Skin epidermis (tissue), 12 donors: ENCODE results near the gene DLEC1.
A peak's percentile ranks its signal among the peaks of the same experiment; 100 is the strongest.
"Not testable (repeated sequence)": the region's sequence is repeated elsewhere in the genome, so short reads cannot be mapped to it uniquely, and the experiment has no call there.

ENCODE experiments used
- H3K27ac ChIP-seq, 21 experiments: fragments of 200-600 bp; sonication (generic) in 11 of 21; one replicate each; pipeline ENCODE4 v1.5.0; 2020; ENCODE audit warnings: mild to moderate bottlenecking in 3 of 21, inconsistent platforms in 2 of 21, moderate library complexity in 2 of 21
- H3K4me3 ChIP-seq, 7 experiments: fragments of 200-600 bp; sonication (generic) in 2 of 7; one replicate each; pipeline ENCODE4 v1.5.0; 2020; ENCODE audit warnings: inconsistent platforms in 2 of 7, mild to moderate bottlenecking in 2 of 7, moderate library complexity in 1 of 7

DLEC1 gene

DNA sequence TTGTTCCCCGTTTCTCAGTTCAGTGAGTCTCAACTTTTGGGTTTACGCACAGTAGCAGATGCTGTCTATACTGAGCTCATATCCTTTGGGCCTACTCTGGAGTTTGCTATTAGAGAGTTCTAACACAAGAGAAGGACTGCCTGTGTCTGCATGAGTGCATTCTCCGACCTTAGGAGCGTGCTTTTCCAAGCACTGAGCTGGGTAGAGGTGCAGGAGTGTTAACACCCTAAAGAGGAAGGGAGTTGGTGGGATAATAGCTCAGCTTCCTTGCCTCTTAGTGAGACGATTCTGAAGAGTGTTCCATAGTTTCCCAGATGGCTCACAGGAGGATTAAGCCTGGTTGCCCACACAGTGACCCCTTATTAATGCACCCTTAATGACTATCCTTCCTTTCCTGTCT is 119.5 kb downstream of the DLEC1 start:
- Histone ChIP-seq H3K27ac (no peak overlapping the region), H3K4me3 (no peak overlapping the region)

DNA sequence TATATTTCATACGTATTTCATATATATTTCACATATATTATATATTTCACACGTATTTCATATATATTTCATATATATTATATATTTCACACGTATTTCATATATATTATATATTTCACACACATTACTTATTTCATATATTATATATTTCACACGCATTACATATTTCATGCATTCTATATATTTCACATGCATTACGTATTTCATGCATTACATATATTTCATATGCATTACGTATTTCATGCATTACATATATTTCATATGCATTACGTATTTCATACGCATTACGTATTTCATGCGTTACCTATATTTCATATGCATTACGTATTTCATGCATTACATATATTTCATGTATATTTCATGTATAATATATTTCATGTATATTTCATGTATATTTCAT is 121.7 kb downstream of the DLEC1 start:
- H3K27ac ChIP-seq: not testable (repeated sequence)

GRCh38 chr3:38163117-38163840 is 124.3 kb downstream of the DLEC1 start:
- Histone ChIP-seq H3K27ac (peak overlapping the region in 7 of 21 experiments; percentile 95 to 100 (median 97)), H3K4me3 (no peak overlapping the region)

More for the DNA sequence above, 121.7 kb downstream of the DLEC1 start:
- H3K4me3 ChIP-seq: not testable (repeated sequence)

DNA sequence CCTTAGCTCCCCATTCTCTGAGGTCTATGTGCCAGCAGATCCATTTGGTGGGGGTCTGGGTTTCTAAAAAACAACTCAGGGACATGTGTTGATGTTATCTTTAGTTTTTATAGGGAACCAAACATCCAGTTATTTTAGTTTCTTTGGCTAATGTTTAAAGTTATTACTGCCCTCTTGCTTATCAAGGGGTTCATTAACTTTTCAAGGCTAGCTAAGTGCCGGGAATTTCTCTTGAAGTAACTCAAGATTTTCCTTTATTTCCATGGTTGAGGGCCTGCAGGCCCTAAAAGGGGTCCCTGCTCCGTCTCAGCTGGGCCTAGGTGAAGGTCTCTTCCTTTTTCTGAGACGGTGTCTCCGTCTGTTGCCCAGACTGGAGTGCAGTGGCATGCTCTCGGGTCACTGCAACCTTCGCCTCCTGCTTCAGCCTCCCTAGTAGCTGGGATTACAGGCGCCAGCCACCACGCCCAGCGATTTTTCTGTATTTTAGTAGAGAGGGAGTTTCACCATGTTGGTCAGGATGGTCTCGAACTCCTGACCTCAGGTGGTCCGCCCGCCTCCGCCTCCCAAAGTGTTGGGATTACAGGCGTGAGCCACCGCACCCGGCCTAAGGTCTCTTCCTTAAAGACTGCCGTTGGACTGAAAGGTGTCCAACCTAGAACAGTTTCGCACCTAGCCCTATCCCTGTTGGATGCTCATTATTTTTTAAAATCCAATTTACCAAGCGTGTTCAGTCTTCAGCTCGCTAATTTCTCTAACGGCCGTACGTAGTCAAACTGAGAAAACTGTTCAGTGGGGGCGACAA is 125.0 kb downstream of the DLEC1 start:
- peak overlapping the region; percentile 35 to 100 (median 97) for H3K27ac ChIP-seq
- H3K4me3 ChIP-seq: peak overlapping the region; percentile 54 to 94 (median 81)

DNA sequence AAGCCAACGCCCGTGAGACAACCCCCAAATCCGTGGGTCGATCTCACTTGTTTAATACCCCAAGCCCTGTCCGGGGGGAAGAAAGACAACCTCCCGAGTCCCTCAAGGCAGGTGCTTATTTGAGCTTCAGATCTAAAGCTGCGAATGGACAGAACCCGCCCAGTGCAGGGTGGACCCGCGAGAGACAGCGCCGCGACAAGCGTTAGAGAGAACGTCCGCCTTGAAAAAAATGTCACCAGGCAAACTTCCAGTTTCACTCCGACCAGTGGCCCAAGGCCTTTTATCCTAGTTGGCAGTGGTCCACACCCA is 125.6 kb downstream of the DLEC1 start:
- H3K4me3 ChIP-seq: peak overlapping the region; percentile 54 to 94 (median 81)
- peak overlapping the region; percentile 35 to 100 (median 97) for H3K27ac ChIP-seq

DNA sequence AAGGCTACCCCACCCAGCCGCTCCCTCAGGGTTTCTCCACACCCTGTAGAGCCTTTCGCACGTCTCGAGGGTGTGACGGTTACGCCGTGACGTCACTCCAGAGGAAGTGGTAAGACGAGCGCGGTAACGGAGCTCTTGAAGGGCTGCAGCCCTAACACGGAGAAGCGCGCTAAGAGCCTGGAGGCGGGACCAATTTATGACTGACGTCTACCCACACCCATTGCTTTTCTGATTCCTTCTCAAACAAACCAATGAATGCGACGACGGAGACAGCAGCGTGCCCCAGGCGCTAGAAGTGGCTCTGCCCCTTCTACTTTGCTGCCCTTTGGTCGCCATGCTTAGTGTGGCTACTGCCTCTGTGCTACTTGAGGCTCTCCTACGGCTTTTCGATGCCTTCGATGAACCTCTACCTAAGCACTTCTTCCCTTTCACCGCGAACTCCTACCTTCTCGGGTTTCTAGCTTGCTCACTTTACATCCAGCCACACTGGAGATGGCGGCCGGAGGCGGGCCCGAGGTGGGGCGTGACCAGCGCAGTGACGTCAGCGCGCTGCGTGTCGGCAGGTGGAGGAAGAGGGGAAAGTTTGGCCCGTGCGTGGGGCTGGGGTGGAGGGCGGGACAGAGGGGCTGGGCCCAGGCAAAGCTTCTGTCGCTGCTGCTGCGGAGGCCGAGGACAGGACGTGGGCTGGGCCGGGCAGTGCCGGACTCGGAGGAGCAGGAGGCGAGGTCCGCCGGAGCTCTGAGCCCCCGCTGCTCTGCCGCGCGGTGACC is 126.1 kb downstream of the DLEC1 start, which contains the start of gene OXSR1:
Gene OXSR1 (plus strand): TSS at position 586 of the 770 bp plus-strand sequence. CDS start 340 bp downstream, outside the sequence.
- H3K4me3 ChIP-seq: peak within 1 kb of the TSS; percentile 54 to 94 (median 81)
- peak within 1 kb of the TSS; percentile 78 to 100 (median 97) for H3K27ac ChIP-seq

DNA sequence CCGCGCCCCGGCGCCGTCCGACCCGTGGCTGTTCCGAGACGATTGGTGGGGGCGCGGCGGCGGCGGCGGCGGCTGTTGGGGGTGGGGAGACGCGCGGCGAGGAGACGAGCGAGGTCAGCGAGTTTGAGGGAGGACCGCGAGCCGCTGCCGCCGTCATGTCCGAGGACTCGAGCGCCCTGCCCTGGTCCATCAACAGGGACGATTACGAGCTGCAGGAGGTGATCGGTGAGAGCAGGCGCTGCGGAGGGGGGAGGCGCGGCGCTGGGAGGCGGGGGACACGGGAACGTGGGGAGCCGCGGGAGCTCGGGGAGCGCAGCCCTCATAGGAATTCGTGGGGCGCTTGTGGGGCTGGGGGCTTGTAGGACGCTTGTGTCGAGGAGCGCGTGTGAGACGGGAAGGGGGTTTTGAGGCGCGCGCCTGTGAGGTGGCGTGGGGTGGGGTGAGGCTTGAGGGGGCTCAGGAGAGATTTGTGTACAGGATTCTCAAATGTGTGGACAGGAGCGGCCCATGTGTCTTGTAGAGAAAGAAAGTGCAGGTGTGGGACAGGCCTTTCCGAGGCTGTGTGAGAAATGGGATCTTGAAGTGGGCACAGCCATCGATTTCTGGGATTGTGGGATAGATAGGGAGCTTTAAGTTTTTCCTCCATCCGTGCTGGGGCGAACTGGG is 126.8 kb downstream of the DLEC1 start:
- H3K4me3 ChIP-seq: peak overlapping the region; percentile 54 to 94 (median 81)
- H3K27ac ChIP-seq: peak overlapping the region; percentile 78 to 100 (median 97)

DNA sequence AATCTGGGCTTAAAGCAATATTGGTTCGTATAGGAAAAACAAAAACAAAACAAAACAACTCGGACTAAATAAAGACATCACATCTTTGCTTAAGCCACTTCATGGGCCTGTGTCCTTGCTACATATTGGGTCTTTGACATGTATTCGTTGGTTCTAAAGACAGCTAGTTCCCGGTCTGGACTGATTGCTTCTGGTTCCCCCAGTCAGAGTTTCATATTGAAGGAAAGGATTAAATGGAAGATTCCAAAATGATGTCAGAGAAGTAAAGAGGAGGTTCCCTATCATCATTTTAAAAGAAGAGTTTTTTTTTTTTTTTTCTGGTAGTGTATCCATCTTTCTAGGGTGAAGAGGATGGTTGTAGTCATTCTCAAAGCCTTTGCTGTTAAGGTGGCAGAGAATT is 128.6 kb downstream of the DLEC1 start:
- H3K4me3 ChIP-seq: no peak overlapping the region
- H3K27ac ChIP-seq: peak overlapping the region in 4 of 21 experiments; percentile 23 to 60 (median 32)

- Histone ChIP-seq H3K27ac (peak overlapping the region in 4 of 21 experiments; percentile 6 to 60 (median 32)), H3K4me3 (no peak overlapping the region)
Measured at GRCh38 chr3:38168151-38169026, 129.4 kb downstream of the DLEC1 start.

DNA sequence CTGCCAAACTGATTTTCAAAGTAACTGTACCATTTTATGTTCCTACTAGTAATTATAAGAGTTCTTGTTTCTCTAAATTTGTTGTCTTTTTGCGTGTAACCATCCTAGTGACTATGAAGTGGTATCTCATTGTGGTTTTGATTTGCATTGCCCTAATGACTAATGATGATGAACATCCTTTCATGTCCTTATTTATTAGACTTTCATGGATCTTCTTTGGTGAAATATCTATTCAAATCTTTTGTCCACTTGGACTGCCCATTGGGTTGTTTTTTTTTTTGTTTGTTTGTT is 130.0 kb downstream of the DLEC1 start:
- peak overlapping the region in 3 of 21 experiments; percentile 6 to 60 (median 13) for H3K27ac ChIP-seq
- H3K4me3 ChIP-seq: no peak overlapping the region

- H3K4me3 ChIP-seq: no peak overlapping the region
- no peak overlapping the region for H3K27ac ChIP-seq
Measured at GRCh38 chr3:38170722-38171121, 131.7 kb downstream of the DLEC1 start.

DNA sequence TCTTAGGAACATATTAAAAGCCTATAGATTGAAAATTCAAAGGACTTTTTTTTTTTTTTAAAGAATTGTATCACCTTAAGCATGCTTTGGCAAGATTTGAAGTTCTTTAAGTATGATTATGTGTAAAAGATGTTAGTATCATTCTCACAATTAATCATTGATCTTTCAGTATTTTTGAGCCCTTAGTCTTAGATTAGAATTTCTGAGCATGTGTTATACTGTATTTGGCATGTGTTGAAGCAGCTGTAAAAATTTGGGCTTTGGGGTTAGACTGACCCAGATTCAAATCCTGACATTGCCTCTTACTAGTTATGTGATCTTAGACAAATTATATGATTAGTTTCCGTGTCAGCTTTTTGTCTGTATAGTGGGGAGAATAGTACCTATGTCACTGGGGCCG is 132.6 kb downstream of the DLEC1 start:
- no peak overlapping the region for H3K4me3 ChIP-seq
- H3K27ac ChIP-seq: no peak overlapping the region
